ENCODE results near the gene BCL3. TPM values are rescaled to one million over a fixed set of nuclear protein-coding genes. Genes with fewer than 3 reads are reported as not detected.

BCL3 gene
- total RNA-seq, 4 donors from 2014 or later, result 12.2 to 113 (median 46.2) TPM

DNA sequence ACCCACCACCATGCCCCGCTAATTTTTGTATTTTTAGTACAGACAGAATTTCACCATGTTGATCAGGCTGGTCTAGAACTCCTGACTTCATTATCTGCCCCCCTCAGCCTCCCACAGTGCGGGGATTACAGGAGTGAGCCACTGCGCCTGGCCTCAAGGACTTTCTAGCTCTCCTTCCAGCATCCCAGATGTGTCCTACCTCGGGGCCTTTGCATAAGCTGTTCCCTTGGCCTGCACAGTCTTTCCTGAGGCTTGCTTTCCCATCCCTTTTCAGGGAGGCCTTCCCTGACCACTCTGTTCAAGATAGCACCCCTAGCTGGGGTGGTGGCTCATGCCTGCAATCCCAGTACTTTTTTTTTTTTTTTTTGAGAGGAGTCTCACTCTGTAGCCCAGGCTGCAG lies 46.1 kb downstream of the BCL3 start:
- no peak for DNase-seq (ENCODE audit: low spot score)
- TF ChIP-seq, protein P1, sequence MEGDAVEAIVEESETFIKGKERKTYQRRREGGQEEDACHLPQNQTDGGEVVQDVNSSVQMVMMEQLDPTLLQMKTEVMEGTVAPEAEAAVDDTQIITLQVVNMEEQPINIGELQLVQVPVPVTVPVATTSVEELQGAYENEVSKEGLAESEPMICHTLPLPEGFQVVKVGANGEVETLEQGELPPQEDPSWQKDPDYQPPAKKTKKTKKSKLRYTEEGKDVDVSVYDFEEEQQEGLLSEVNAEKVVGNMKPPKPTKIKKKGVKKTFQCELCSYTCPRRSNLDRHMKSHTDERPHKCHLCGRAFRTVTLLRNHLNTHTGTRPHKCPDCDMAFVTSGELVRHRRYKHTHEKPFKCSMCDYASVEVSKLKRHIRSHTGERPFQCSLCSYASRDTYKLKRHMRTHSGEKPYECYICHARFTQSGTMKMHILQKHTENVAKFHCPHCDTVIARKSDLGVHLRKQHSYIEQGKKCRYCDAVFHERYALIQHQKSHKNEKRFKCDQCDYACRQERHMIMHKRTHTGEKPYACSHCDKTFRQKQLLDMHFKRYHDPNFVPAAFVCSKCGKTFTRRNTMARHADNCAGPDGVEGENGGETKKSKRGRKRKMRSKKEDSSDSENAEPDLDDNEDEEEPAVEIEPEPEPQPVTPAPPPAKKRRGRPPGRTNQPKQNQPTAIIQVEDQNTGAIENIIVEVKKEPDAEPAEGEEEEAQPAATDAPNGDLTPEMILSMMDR (IDR thresholded peaks at IDR 0.05), result no peak
- ATAC-seq (ENCODE audit: low FRiP score), result no peak

DNA sequence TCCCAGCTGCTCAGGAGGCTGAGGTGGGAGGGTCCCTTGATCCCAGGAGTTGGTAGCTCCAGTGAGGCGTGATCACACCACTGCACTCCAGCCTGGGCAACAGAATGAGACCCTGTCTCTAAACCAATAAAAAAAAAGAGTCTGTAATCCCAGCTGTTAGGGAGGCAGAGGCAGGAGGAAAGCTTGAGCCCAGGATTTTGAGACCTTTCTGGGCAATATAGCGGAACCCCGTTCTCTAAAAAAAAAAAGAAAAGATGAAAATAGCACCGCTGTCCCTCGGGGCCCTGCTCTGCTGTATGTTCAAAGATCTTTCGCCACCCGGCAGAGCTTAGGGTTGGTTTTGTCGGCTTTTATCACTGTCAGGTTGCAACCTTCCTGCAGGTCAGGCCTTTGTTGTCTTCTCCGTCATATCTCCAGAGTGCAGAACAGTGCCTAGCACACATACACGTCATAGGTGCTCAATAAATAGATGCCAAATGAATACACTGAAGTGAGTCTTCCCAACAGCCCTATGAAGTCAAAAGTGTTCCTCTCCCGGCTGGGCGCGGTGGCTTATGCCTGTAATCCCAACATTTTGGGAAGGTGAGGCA lies 47.0 kb downstream of the BCL3 start:
- ATAC-seq (ENCODE audit: low FRiP score) (no peak), DNase-seq (ENCODE audit: low spot score) (no peak)
- TF ChIP-seq, protein P1 (IDR thresholded peaks at IDR 0.05), result no peak

DNA sequence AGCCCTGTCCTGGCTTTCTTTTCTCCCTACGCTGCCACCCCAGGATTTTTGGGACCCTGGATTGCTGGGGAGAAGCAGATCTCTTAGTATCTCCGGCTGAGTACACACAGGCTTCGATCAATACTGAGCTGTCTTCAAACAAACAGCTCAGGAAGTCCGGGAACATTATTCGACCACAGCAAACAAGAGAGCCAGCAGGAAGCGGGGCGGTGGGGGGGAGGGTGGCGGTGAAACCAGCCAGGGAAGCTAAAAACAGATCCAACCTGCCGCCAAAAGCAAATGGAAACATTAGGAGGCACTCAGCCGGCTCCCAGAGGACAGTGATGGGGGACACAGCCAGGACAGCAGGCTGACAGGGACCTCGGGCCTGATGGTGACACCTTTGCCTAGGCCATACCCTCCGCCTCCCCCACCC lies 48.2 kb downstream of the BCL3 start:
- TF ChIP-seq, protein P1 (IDR thresholded peaks at IDR 0.05), result no peak
- ATAC-seq (ENCODE audit: low FRiP score) (no peak), DNase-seq (ENCODE audit: low spot score) (no peak)

DNA sequence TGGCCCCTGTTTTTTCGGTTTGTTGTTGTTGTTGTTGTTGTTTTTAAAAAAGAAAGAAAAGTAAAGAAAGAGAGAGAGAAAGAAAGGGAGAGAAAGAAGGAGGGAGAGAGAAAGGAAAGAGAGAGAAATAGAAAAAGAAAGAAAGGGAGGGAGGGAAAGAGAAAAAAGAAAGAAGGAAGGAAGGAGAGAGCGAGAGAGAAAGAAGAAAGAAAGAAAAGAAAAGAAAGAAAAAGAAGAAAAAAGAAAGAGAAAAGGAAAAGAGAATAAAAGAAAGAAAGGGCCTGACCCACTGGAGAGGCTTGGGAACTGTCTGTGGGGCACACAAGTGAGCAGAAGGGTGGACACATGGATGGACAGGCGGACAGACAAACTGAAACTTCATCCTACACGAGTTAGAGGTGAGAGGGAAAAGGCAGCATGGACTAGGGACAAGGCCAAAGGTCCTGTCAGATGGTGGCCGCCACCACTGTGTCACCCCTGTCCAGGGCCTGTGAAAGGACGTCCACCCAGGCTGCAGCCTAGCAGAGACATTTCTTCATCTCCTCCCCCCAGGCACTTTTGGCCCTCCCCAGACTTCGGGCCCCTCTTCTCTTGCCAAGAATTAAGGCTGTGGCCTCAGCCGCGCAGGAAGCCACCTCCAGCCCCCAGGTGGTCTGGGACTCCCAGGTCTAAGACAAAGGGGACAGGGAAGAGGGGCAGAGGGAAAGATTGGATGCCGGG lies 51.3 kb downstream of the BCL3 start:
- TF ChIP-seq, protein P1 (IDR thresholded peaks at IDR 0.05), result no peak
- ATAC-seq (ENCODE audit: low FRiP score), result no peak
- no peak for DNase-seq (ENCODE audit: low spot score)

DNA sequence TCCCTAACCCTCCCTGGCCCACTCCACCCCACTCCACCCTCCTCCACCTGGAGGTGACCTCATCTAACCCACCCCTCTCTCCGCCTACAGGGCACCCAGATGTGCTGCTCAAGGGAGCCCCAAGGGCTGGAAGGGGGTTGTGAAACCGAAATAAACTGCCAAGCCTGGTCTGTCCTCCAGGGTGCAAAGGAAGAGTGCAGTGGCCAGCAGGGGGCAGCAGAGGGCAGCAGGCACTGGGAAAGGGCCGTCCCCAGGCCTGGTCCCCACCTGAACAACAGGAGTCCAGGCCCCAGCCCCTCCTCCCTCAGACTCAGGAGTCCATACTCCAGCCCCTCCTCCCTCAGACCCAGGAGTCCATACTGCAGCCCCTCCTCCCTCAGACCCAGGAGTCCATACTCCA lies 52.0 kb downstream of the BCL3 start:
- peak; percentile 83 for ATAC-seq (ENCODE audit: low FRiP score)
- TF ChIP-seq, protein P1 (IDR thresholded peaks at IDR 0.05), result peak in 2 of 3 donors; percentile 46 to 84

DNA sequence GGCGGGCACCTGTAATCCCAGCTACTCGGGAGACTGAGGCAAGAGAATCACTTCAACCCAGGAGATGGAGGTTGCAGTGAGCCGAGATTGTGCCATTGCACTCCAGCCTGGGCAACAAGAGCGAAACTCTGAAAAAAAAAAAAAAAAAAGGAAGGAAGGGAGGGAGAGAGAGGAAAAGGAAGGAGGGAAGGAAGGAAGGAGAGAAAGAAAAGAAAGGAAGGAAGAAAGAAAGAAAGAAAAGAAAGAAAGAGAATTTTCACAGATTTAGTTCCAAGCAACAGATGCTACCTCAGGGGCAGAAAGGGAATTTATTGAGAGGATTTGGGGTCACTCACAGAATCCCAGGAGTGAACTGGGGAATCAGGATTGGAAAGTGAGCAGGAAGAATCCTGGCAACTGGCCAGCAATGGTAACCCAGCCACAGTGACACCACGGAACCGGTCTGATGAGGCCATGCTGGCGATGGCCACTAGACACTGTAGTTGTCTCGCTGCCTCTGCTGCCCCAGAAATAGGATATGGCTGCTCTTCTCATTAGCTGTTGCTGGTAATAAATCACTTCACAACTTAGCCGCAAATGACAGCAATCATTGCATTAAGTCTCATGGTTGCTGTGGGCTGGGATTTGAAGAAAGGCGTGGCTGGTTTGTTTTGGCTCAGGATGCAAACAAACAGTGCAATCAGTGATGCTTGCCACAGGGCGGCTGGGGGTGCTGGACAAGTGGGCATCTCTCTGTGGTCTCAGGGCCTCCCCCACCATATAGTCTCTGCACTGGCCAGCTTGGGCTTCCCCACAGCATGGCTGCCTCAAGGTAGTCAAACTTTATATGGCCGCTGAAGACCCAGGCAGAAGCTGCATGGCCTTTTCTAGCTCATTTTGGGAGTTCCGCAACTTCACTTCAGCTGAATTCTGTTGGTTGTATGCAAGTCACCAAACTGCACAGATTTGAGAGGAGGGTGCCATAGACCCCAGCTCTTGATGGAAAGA lies 55.2 kb downstream of the BCL3 start:
- TF ChIP-seq, protein P1 (IDR thresholded peaks at IDR 0.05), result no peak
- no peak for DNase-seq (ENCODE audit: low spot score)
- ATAC-seq (ENCODE audit: low FRiP score), result no peak

More for the DNA sequence above, 52.0 kb downstream of the BCL3 start:
- peak; percentile 88 for DNase-seq (ENCODE audit: low spot score)
